Neural cell (in vitro differentiated cells): Measurements from ENCODE around the gene INTS14. TPM values are rescaled to one million over a fixed set of nuclear protein-coding genes. Genes with fewer than 3 reads are reported as not detected.

Experiments used
- H2AFZ ChIP-seq: fragments of 200-600, 300-800 bp; sonication (generic), shearing (Covaris generic); 2 replicates; pipeline ENCODE4 v1.6.0; 2014; ENCODE audit warnings: low read depth, mild to moderate bottlenecking, antibody characterized with exemption, low read length, moderate library complexity
- H3F3A ChIP-seq: fragments of 200-600 bp; shearing (Covaris generic); 2 replicates; pipeline ENCODE4 v1.6.1; 2016; ENCODE audit warnings: mild to moderate bottlenecking, moderate library complexity, mixed read lengths, antibody characterized with exemption, low read length; ENCODE audit not compliant: insufficient read depth, poor library complexity, severe bottlenecking
- H3K27ac ChIP-seq: fragments of 200-600, 300-800 bp; sonication (generic), shearing (Covaris generic); 2 replicates; pipeline ENCODE4 v1.5.1; 2014; ENCODE audit warnings: mild to moderate bottlenecking, low read length, moderate library complexity
- H3K27me3 ChIP-seq: fragments of 300-800, 200-600 bp; sonication (generic), shearing (Covaris generic); 2 replicates; pipeline ENCODE4 v1.6.0; 2014; ENCODE audit warnings: mild to moderate bottlenecking, low read depth, low read length, moderate library complexity; ENCODE audit not compliant: insufficient read depth
- H3K36me3 ChIP-seq: fragments of 300-800, 200-600 bp; sonication (generic), shearing (Covaris generic); 2 replicates; pipeline ENCODE4 v1.5.1; 2014; ENCODE audit warnings: mild to moderate bottlenecking, antibody characterized with exemption, low read length, moderate library complexity; ENCODE audit not compliant: insufficient read depth
- H3K4me2 ChIP-seq: fragments of 300-800, 200-600 bp; sonication (generic), shearing (Covaris generic); 2 replicates; pipeline ENCODE4 v1.6.0; 2014; ENCODE audit warnings: mild to moderate bottlenecking, low read length
- H3K4me3 ChIP-seq: fragments of 300-800, 200-600 bp; sonication (generic), shearing (Covaris generic); 2 replicates; pipeline ENCODE4 v1.5.1; 2014; ENCODE audit warnings: mild to moderate bottlenecking, low read length, moderate library complexity
- H3K79me2 ChIP-seq: fragments of 200-600 bp; shearing (Covaris generic); replicated peaks from 2 replicates; pipeline ENCODE4 v1.6.0; 2014; ENCODE audit warnings: mild to moderate bottlenecking, low read length, moderate library complexity; ENCODE audit not compliant: insufficient read depth
- H3K9ac ChIP-seq: fragments of 300-800, 200-600 bp; sonication (generic), shearing (Covaris generic); 2 replicates; pipeline ENCODE4 v1.6.1; 2016; ENCODE audit warnings: mild to moderate bottlenecking, low read length, mixed read lengths
- H3K9me2 ChIP-seq: fragments of 200-600 bp; shearing (Covaris generic); 2 replicates; pipeline ENCODE4 v1.6.1; 2016; ENCODE audit warnings: mild to moderate bottlenecking, low read length, mixed read lengths; ENCODE audit not compliant: insufficient read depth
- H3K9me3 ChIP-seq: fragments of 200-600, 300-800 bp; sonication (generic), shearing (Covaris generic); 2 replicates; pipeline ENCODE4 v1.6.1; 2016; ENCODE audit warnings: mild to moderate bottlenecking, mixed run types, low read length, moderate library complexity, mixed read lengths
- H4K20me1 ChIP-seq: fragments of 200-600 bp; shearing (Covaris generic); 2 replicates; pipeline ENCODE4 v1.6.1; 2016; ENCODE audit warnings: mild to moderate bottlenecking, mixed run types; ENCODE audit not compliant: insufficient read depth
- EP300 ChIP-seq: fragments of 450-650 bp; conservative IDR thresholded peaks from 2 replicates; pipeline ENCODE4 v1.6.1; 2014; ENCODE audit warnings: antibody characterized with exemption, mild to moderate bottlenecking, moderate library complexity; ENCODE audit not compliant: poor library complexity, severe bottlenecking
- EZH2 ChIP-seq: fragments of 200-600, 300-800 bp; shearing (Covaris generic), sonication (generic); IDR thresholded peaks from 2 replicates; pipeline ENCODE4 v1.6.1; 2014; ENCODE audit warnings: antibody characterized with exemption, low read length, borderline replicate concordance, mild to moderate bottlenecking; ENCODE audit not compliant: insufficient read depth, poor library complexity, severe bottlenecking
- MXI1 ChIP-seq: fragments of 450-650 bp; conservative IDR thresholded peaks from 2 replicates; pipeline ENCODE4 v1.6.1; 2014; ENCODE audit warnings: antibody characterized with exemption, mild to moderate bottlenecking; ENCODE audit not compliant: poor library complexity, severe bottlenecking
- POLR2AphosphoS5 ChIP-seq: IDR thresholded peaks from 2 replicates; pipeline ENCODE4 v1.6.1; 2012
- RAD21 ChIP-seq: fragments of 450-650 bp; conservative IDR thresholded peaks from 2 replicates; pipeline ENCODE4 v1.6.1; 2014; ENCODE audit warnings: antibody characterized with exemption, mild to moderate bottlenecking, moderate library complexity
- SMC3 ChIP-seq: fragments of 450-650 bp; conservative IDR thresholded peaks from 2 replicates; pipeline ENCODE4 v1.6.1; 2014; ENCODE audit warnings: antibody characterized with exemption, mild to moderate bottlenecking, moderate library complexity; ENCODE audit not compliant: poor library complexity
- TAF1 ChIP-seq: IDR thresholded peaks from 2 replicates; pipeline ENCODE4 v1.6.1; 2012; ENCODE audit warnings: low read depth
- polyA plus RNA-seq: library from polyadenylated mRNA; depleted of rRNA; stranded (reverse); fragments of >200 nt; gene quantifications from 2 replicates; pipeline ENCODE4 v1.2.3, GENCODE V29; 2014
- TF ChIP-seq, protein P1 (sequence below): IDR thresholded peaks from 2 replicates; pipeline ENCODE4 v1.6.1; 2012; ENCODE audit warnings: borderline replicate concordance
- TF ChIP-seq, protein P2 (sequence below): fragments of 450-650 bp; IDR thresholded peaks from 2 replicates; pipeline ENCODE4 v1.5.1; 2014; ENCODE audit warnings: antibody characterized with exemption, mild to moderate bottlenecking, moderate library complexity; ENCODE audit not compliant: poor library complexity, severe bottlenecking

INTS14 gene
- polyA plus RNA-seq, 1 donor from 2014 or later = 49.7 TPM

DNA sequence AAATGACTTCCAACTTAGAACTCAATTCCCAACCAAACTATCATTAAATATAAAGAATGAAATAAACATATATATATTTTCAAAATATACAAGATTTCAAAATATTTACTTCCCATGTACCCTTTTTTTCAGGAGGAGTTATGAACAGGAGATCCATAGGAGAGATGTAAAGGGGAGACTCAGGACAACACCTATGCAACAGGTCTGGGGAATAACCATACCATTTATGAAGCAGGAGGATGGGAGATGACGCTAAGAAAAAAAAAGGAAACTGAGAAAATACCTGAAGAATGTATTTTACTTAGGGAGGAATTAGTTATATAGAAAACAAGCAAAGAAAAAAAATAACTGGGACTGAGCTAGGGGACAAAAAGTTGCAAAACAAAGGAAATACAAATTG is 23.8 kb downstream of the INTS14 start:
- H3K9ac ChIP-seq = no peak overlapping the region
- H3K27ac ChIP-seq = no peak overlapping the region
- H3F3A ChIP-seq = no peaks in the 10 kb centered on the region
- H3K9me3 ChIP-seq = no peaks in the 10 kb centered on the region
- H3K4me3 ChIP-seq = no peak overlapping the region
- no peak overlapping the region for H3K4me2 ChIP-seq
- H2AFZ ChIP-seq = no peak overlapping the region
- TF ChIP-seq, protein P1, sequence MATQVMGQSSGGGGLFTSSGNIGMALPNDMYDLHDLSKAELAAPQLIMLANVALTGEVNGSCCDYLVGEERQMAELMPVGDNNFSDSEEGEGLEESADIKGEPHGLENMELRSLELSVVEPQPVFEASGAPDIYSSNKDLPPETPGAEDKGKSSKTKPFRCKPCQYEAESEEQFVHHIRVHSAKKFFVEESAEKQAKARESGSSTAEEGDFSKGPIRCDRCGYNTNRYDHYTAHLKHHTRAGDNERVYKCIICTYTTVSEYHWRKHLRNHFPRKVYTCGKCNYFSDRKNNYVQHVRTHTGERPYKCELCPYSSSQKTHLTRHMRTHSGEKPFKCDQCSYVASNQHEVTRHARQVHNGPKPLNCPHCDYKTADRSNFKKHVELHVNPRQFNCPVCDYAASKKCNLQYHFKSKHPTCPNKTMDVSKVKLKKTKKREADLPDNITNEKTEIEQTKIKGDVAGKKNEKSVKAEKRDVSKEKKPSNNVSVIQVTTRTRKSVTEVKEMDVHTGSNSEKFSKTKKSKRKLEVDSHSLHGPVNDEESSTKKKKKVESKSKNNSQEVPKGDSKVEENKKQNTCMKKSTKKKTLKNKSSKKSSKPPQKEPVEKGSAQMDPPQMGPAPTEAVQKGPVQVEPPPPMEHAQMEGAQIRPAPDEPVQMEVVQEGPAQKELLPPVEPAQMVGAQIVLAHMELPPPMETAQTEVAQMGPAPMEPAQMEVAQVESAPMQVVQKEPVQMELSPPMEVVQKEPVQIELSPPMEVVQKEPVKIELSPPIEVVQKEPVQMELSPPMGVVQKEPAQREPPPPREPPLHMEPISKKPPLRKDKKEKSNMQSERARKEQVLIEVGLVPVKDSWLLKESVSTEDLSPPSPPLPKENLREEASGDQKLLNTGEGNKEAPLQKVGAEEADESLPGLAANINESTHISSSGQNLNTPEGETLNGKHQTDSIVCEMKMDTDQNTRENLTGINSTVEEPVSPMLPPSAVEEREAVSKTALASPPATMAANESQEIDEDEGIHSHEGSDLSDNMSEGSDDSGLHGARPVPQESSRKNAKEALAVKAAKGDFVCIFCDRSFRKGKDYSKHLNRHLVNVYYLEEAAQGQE = no peak
- no peak for TF ChIP-seq POLR2AphosphoS5
- no peak for TF ChIP-seq EP300
- TF ChIP-seq RAD21 = no peak
- TF ChIP-seq TAF1 = no peak
- no peak for TF ChIP-seq MXI1
- no peak for TF ChIP-seq SMC3
- no peaks in the 10 kb centered on the region for H3K9me2 ChIP-seq
- H3K36me3 ChIP-seq = peaks cover 5% of the 10 kb centered on the region
- H3K79me2 ChIP-seq = no peaks in the 10 kb centered on the region
- no peaks in the 10 kb centered on the region for H3K27me3 ChIP-seq
- no peaks in the 10 kb centered on the region for H4K20me1 ChIP-seq

GRCh38 chr15:65584241-65584640 is 26.7 kb downstream of the INTS14 start:
- Histone ChIP-seq H4K20me1 (no peaks in the 10 kb centered on the region), H3K9me3 (no peaks in the 10 kb centered on the region), H3F3A (no peaks in the 10 kb centered on the region), H3K9me2 (no peaks in the 10 kb centered on the region), H3K4me2 (no peak overlapping the region), H3K9ac (no peak overlapping the region), H3K27ac (no peak overlapping the region), H3K27me3 (no peaks in the 10 kb centered on the region), H3K79me2 (no peaks in the 10 kb centered on the region), H3K4me3 (no peak overlapping the region), H3K36me3 (peaks cover 8% of the 10 kb centered on the region), H2AFZ (no peak overlapping the region)
- TF ChIP-seq TAF1 = no peak
- TF ChIP-seq, protein P2, sequence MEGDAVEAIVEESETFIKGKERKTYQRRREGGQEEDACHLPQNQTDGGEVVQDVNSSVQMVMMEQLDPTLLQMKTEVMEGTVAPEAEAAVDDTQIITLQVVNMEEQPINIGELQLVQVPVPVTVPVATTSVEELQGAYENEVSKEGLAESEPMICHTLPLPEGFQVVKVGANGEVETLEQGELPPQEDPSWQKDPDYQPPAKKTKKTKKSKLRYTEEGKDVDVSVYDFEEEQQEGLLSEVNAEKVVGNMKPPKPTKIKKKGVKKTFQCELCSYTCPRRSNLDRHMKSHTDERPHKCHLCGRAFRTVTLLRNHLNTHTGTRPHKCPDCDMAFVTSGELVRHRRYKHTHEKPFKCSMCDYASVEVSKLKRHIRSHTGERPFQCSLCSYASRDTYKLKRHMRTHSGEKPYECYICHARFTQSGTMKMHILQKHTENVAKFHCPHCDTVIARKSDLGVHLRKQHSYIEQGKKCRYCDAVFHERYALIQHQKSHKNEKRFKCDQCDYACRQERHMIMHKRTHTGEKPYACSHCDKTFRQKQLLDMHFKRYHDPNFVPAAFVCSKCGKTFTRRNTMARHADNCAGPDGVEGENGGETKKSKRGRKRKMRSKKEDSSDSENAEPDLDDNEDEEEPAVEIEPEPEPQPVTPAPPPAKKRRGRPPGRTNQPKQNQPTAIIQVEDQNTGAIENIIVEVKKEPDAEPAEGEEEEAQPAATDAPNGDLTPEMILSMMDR = no peak
- TF ChIP-seq EP300 = no peak
- TF ChIP-seq RAD21 = no peak
- TF ChIP-seq MXI1 = no peak
- no peak for TF ChIP-seq EZH2
- no peak for TF ChIP-seq SMC3
- no peak for TF ChIP-seq POLR2AphosphoS5
- TF ChIP-seq, protein P1 = no peak
